ENCODE measurements around the gene CTNNBL1.

CTNNBL1 gene

DNA sequence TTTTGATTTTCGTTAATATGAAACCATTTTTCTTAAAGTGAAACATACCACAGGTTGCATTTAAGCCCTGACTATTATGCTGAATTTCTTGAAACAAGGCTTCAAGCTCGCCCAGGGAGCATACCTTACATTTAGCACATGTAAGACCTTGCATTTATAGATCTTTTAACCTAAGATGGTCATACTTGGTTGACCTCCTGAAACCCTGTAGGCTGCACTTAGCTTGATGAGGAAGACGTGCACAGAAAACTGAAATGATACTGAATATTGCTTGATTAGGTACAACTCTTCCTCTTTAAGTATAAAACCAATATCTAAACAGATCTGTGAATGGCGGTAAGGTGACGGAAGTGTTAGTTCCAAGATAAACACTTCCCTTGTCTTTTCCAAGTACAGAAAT is 82.2 kb downstream of the CTNNBL1 start:
- no peak for DNase-seq (ENCODE audit: low read depth)

DNA sequence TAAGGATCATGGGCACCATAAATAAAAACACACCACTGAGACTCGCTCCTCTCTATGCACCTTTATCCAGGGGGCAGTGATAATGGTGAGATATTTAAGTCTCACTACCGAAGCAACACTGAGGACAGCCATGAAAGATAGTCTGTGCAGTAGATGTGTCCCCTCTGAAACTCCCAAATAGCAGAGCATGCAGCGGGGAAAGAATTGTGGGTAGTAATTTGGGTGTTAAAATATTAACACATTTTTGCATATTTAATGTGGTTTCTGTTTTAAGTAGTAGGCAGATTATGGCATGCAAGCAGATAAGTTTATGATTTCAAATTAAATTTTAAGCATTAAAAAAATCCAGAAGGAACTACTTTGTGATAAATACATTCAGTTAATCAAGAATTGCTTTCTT is 82.7 kb downstream of the CTNNBL1 start:
- no peak for DNase-seq (ENCODE audit: low read depth)

DNA sequence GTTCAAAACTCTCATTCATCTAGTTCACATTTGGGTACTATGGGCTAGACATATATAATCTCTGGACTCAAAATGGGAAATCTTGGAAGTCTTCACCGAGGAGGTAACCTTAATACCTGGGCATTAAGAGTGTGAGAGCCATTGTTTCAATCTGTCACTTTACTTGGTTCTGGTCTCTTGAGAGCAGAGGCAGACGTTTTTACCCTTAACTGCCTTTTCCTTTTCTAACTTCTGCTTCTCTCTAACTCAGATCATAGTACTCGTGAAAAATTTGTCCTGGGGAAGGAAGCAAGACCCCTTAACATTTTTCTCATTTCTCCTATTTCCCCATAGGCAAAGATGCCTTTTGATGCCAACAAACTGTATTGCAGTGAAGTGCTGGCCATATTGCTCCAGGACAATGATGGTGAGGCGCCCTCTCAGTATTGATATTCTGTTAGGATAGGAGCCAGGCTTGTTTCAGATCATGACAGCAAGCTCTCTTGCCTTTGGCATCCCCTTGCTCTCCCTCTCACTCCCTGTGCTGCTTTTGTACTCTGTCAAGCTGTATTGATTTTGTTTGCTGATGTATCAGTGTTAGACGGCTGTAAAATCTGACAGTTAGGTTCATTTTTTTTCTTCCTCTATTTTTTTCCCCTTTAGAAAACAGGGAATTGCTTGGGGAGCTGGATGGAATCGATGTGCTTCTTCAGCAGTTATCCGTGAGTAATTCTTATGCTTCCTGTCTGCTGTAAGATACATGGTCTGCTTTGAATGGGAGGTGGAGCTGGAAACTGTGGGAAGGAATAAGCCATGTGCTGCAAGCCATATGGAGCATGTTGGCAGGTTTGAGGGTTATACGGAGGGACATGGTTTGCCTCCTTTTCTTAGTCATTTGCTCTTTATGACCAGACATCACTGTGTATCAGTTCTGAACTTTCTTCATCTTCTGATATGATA is 83.5 kb downstream of the CTNNBL1 start:
- no peak for DNase-seq (ENCODE audit: low read depth)

DNA sequence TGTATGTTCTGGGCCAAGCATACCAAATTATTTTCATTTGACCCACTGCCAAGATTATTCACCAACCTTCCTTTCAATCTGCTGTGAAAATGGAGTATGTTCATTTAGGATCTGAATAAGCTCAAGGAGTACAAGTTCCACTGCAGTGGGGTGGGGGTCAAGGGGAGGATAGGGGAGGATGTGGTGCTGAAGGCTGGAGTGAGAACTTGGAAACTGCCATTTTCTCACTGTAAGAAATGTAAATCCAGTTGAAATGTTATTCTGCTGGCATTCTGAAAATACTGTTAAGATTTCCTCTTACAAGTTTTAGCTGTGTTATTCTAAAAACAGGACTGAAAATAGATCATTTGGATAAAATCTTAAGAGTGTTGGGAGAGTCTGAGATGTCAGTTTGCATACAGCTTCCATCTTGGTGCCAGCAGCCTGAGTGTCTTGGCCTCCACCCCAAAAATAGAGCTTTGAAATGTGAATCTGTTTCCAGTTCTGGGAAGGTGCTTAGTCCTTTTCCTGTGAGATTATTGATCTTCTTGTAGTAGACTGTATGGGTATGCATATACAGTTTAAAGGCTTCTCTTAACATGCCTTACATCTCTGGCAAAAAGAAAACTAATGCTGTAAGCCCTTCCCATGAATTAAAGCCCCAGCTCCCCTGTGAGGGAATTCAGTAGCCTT is 84.3 kb downstream of the CTNNBL1 start:
- DNase-seq (ENCODE audit: low read depth): no peak

DNA sequence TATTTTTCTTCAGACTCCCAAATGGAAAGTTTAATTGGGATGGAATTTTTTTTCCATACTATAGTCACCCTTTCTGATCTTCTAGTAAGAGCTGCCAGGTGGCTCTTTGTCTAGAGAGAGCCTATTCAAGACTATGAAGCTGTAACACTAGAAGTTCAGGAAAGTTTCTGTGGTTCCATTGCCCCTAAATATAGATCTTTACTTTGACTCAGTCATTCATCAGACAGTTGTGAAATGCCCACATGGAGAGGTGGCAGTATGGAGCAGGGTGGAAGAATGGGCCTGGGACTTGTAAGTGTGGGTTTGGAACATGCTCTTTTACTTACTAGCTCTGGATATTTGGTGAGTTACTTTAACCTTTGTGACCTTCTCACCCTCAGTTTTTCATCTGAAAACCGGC is 87.8 kb downstream of the CTNNBL1 start:
- DNase-seq (ENCODE audit: low read depth): peak; percentile 18

DNA sequence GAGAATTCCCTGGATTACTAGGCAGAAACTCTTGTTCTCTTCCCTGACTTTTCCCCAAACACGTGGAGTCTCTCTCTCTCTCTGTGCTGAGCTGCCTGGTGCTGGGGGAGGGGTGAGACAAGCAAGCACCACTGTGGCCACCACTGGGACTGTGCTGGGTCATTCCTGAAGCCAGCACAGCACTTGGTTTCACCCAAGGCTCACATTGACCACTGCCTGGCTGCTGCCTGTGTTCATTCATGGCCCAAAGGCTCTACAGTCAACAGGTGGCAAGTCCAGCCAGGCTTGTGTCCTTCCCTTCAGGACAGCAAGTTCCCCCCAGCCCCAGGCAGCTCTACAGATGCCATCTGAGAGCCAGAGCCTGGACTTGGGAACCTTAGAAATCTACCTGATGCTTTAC is 92.2 kb downstream of the CTNNBL1 start:
- DNase-seq (ENCODE audit: low read depth): no peak

DNA sequence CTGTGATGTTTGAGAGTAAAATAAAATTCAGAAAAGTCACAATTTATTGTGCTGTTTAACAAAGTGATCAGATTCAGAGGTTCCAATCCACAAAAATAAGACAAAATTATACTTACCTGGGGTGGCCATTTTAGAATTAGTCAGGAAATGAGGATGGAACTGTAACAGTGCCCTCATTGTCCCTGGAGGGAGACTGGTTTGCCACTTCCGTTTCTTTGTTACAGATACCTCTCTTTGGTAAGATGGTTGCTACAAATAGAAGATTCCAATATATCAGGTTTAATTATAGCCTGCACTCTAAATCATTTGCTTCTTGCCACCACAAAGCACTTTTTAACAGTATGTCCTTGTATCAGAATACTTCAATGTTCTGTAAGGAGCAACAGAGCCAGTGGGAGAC is 95.6 kb downstream of the CTNNBL1 start:
- no peak for DNase-seq (ENCODE audit: low read depth)

DNA sequence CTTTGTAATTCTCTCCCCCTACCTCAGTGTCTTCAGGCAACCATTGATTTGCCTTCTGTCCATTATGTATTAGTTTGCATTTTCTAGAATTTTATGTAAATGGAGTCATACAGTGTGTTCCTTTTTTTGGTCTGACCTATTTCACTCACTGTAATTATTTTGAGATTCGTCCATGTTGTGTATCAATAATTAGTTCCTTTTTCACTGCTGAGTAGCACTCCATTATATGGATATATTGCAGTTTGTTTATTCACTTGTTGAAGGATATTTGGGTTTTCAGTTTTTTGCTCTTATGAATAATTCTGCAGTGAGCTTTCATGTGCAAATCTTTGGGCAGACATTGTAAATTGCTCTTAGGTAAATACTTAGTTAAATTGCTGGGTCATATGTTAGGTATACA is 97.1 kb downstream of the CTNNBL1 start:
- no peak for DNase-seq (ENCODE audit: low read depth)

DNA sequence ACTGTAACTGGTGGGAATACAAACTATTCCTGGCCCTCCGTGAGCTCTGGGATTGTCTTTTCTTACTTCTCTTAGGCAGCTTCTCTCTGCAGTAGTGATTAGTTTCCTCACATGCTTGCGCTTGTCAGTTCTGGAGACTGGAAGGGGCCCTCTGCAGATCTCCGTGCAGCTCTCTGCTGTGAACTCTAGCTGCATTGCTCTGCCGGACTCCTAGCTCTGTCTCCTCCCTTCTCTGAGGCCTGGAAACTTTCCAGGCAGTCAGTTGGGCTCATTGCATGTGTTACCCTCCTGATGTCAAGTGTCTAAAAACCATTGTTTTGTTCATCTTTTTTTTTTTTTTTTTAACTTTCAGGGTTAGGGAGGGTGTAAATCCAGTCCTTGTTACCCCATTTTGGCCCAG is 102.3 kb downstream of the CTNNBL1 start:
- DNase-seq (ENCODE audit: low read depth): no peak

DNA sequence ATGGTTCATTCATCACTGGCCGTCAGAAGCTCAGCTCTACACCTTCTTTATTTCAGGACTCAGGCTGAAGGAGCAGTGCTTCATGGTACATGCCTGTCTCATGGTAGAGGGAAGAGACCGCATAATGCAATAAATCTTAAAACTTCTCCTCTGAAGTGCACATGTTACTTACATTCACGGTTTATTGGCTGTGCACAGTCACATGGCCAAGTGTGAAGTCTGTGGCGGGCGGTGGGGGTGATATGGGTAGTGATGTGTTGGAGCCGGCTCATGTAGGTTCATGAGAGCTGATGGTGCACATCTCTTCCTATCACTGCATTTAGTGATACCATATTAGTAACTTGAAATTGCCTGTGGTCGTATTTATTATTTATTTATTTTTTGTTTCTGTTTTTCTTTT is 102.9 kb downstream of the CTNNBL1 start:
- DNase-seq (ENCODE audit: low read depth): no peak

DNA sequence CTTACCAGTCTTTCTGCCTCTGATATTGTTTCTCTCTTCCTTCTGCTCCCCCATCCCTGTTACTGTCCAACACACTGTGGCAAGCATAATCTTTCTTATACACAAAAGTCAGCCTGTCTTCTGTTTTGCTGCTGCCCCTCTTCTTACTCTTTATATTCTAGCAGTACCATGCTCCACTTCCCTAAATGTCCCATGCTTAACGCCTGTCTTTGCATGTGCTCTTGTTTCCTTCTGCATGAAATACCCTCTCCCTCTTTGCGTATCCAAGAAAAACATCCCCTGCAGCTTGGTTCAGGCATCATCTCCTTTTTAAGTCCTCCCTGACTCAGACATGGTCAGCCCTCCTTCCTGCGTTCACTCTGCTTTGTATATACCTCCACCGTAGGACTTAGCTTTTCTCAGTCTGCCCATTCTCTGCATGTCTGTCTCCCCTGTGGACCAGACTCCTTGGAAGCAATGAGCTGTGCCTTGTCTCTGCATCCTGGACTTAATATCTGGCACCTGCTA is 103.9 kb downstream of the CTNNBL1 start:
- DNase-seq (ENCODE audit: low read depth): no peak

DNA sequence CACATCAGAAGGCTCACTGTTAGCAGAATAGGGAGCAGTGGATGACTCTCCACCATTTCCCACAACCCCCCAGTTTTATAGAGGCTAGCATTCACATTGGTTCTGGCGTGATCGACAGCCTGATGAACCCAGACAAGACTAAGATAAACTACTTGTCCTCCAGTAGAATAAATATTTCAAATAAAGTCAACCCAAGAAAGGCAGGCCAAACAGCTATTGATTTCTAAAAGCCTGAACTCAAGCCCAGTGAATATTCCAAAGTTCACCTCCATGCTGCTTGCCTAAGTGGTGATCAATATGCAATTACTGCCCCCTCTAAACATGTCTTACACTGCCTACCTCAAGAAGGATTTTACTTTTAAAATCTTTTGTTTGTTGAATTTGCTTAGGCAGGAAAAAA is 104.5 kb downstream of the CTNNBL1 start:
- no peak for DNase-seq (ENCODE audit: low read depth)

DNA sequence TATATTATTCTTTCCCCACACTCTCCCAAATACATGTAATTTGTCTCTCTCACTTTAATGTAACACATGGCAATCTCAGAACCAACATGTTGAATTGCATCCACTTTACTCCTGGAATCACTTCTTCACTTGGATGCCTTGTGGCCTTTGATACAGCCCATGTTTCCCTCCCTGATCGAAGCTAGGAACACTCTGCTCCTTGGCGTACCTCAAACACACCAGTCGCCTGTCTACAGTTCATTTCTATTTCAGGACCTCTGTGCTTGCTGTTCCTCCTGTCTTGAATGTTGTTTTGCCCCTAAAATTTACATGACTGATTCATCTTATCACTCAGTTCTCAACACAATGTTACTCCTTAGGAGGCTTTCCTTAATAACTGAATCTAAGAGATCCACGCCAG is 106.8 kb downstream of the CTNNBL1 start:
- DNase-seq (ENCODE audit: low read depth): no peak

DNA sequence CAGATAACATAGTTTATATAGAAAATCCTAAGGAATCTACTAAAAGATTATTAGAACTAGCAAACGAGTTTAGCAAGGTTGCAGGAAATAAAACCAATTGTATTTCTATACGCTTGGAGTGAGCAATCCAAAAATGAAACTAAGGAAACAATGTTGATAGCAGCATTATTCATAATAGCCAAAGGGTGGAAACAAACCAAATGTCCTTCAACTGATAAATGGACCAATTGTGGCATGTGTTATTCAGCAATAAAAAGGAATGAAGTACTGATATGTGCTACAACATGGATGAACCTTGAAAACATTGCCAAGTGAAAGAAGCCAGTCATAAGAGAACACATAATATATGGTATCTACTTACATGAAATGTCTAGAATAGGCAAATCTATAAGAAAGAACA is 108.1 kb downstream of the CTNNBL1 start:
- no peak for DNase-seq (ENCODE audit: low read depth)

DNA sequence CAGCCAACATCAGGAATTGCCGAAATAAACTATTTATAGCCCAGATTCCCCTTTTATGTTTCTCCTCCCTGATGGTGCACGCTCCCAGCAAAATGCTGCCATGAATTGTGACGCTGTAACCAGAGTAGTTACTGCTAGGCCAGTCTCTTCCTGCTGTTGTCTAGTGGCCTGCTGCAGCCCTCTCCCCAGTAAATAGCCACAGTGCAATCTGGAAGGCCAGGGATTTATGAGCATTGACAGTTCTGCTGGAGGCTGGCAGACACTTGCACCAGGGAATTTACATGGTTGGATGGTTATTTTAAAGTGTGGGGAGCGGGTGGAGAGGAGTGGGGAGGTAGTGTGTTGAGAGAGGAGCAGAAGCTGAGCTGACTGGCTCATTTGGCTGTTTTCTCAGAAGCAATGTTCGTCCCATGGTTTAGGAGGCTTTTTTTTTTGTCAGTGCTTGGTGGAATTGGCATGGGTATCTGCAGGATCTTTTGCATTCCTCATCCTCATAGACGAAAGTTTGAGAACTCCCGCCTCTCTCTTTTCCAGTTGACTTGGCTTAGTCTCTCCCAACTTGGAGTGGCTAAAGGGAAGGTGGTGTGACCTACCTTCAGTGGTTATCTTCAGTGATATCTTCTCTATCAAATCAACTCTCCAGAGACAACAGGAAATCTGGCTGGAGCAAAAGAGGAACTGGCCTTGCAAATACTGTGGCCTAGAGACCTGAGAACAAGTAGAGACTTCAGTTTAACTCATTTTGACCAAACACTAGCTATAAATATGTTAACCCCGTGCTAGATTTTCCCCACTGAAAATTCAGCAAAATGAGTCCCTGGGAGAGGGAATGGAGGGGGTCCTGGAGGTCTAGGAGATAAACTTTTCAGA is 109.8 kb downstream of the CTNNBL1 start:
- no peak for DNase-seq (ENCODE audit: low read depth)

DNA sequence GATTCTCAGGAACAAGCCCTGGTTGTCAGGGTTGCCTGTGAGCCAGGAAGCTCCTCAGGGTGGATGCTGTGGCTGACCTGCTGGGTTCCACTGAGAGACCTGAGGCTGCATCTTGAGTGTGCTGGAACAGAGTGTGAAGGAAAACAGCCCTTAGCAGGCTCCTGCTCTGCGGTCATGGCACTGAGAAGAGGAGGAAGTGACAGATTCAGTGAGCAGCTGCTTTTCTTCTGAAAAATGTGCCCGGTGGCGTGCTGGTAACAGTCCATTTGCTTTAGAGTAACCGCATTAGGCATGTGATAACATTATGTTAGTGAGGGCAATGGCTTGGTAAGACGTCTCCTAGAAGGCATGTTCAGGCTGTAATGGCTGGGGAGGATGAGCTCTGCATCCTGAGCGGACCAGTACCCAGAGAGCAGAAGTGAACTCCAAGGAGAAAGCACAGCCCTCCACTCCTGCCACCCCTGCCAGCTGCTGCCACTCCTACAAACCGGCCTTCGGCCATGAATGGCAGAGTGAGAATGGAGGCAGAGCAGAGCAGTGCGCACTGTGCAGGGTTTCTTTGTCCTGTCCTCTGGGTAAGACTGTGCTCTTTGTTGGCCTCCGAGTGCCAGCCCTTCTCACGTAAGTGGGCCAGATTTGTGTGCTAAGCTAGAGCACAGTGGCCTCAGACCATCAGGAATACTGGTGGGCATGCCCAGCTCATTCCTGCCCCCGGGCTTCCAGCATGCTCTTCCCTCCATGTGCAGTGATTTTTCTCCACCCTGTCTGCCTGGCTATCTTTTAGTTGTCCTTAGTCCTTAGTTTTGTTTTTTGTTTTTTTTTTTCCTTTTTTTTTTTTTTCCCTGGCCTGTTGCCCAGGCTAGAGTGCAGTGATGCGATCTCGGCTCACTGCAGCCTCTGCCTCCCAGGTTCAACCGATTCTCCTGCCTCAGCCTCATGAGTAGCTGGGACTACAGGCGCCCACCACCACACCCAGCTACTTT is 111.0 kb downstream of the CTNNBL1 start:
- no peak for DNase-seq (ENCODE audit: low read depth)

DNA sequence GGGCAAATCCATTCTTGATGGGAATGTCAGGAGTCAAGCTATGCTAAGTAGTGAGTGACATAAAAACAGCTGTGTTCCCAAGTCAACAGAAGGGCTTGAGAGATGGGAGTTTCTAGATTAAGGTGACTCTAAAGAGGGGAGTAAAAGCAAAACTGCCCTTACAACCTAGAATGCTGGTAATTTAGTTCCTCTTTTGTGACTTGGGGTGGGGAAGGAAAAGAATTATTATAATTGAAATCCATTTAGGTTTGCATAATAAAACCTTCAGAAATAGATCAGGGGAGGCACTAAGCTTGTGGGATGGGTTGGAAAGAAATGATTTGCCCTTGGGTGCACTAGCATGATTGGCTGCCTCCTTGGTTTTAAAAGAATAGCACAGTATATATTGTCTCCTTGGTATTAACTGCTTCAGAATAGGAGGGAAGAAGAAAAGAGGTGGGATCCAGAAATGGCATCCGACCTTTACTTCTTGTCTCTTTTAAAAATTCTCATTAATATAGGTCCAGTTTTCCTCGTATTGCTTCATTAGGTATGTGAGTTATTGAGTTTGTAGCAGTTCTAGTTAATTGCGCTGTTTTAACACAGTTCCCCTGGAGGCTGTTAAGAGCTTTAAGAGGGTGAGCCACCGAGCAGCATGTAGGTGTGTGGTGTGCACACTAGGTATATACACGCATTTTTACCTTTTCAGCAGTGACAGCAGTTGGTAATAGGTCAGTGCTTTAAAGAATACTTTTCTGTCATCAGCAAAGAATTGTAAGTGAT is 113.8 kb downstream of the CTNNBL1 start:
- DNase-seq (ENCODE audit: low read depth): no peak

DNA sequence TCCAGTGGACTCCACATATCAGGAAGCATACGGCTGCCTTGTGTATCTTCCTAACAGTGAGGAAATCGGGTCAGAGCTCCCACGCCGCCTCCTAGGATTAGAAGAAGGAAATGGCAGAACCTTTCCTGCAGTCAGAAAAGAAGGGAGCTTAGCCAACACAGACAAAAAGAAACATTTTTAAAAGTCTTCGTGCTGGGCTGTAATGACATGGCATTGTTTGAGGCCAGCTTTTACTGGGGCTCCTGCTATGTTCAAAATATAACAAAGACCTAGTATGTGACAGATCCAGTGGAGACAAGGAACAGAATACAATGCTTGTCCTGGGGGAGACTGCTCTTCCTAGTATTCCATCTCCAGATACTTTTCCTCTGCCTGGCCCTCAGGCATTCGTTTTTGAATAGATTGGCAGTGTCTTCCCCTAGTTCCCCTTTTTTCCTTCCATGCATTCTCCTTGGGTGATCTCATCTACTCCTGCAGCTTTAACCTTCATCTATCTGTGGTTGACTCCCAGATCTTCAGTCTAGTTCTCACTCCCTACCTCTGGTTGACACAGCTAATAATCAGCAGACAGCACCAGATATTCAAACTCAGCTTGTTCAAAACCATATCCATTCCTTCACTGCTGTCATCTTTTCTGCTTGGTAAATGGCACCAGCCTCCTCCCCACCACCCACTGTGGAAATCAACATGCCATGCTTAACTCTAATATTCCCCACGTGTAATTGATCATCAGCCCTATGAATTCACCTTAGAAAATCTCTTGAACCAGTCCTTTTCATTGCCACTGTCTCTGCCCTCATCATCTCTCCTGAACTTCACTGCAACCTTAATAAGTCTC is 114.6 kb downstream of the CTNNBL1 start:
- DNase-seq (ENCODE audit: low read depth): no peak

DNA sequence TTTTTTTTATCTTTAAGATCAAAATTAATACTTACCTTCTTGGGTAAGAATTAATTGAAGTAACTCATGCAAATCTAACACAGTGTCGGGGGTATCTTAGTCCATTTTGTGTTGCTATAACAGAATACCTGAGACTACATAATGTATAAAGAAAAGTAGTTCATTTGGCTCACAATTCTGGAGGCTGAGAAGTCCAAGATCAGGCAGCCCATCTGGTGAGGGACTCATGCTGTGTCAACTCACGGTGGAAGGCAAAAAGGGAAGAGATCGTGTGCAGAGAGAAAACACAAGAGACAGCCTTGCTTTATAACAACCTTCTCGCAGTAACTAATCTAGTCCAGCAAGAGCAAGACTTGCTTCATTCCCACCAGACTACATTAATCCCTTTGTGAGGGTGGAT is 116.2 kb downstream of the CTNNBL1 start:
- DNase-seq (ENCODE audit: low read depth): no peak
